ENCODE data around the gene UCHL5.

The UCHL5 gene

GRCh38 chr1:192977089-192977706 is 82.0 kb downstream of the UCHL5 start:
- no peak overlapping the region for H3K4me3 ChIP-seq (ENCODE audit: low read length)
- no peak for DNase-seq (ENCODE audit: low read depth, low spot score)

- DNase-seq (ENCODE audit: low read depth, low spot score), result no peak
- H3K4me3 ChIP-seq (ENCODE audit: low read length), result no peak overlapping the region
These were observed 82.6 kb downstream of the UCHL5 start for GRCh38 chr1:192976576-192976975.

GRCh38 chr1:192974701-192975100 is 84.5 kb downstream of the UCHL5 start:
- DNase-seq (ENCODE audit: low read depth, low spot score), result no peak
- no peak overlapping the region for H3K4me3 ChIP-seq (ENCODE audit: low read length)

GRCh38 chr1:192973988-192974387 is 85.2 kb downstream of the UCHL5 start:
- no peak for DNase-seq (ENCODE audit: low read depth, low spot score)

GRCh38 chr1:192973202-192973601 is 86.0 kb downstream of the UCHL5 start:
- H3K4me3 ChIP-seq (ENCODE audit: low read length), result no peak overlapping the region
- DNase-seq (ENCODE audit: low read depth, low spot score), result no peak

More at GRCh38 chr1:192973988-192974387, 85.2 kb downstream of the UCHL5 start:
- H3K4me3 ChIP-seq (ENCODE audit: low read length), result no peak overlapping the region

GRCh38 chr1:192969091-192969490 is 90.1 kb downstream of the UCHL5 start:
- H3K4me3 ChIP-seq (ENCODE audit: low read length), result no peak overlapping the region
- no peak for DNase-seq (ENCODE audit: low read depth, low spot score)

- H3K4me3 ChIP-seq (ENCODE audit: low read length), result no peak overlapping the region
- DNase-seq (ENCODE audit: low read depth, low spot score), result no peak
These were observed 90.8 kb downstream of the UCHL5 start for GRCh38 chr1:192968323-192968722.

- no peak for DNase-seq (ENCODE audit: low read depth, low spot score)
- no peak overlapping the region for H3K4me3 ChIP-seq (ENCODE audit: low read length)
These were observed 91.3 kb downstream of the UCHL5 start for GRCh38 chr1:192967901-192968300.

- no peak overlapping the region for H3K4me3 ChIP-seq (ENCODE audit: low read length)
- DNase-seq (ENCODE audit: low read depth, low spot score), result no peak
These were observed 91.8 kb downstream of the UCHL5 start for GRCh38 chr1:192967211-192967877.

- no peak for DNase-seq (ENCODE audit: low read depth, low spot score)
- no peak overlapping the region for H3K4me3 ChIP-seq (ENCODE audit: low read length)
These were observed 93.1 kb downstream of the UCHL5 start for GRCh38 chr1:192966073-192966472.

- peak; percentile 35 for DNase-seq (ENCODE audit: low read depth, low spot score)
These were observed 96.3 kb downstream of the UCHL5 start for GRCh38 chr1:192962901-192963300.

More at GRCh38 chr1:192962901-192963300, 96.3 kb downstream of the UCHL5 start:
- no peak overlapping the region for H3K4me3 ChIP-seq (ENCODE audit: low read length)

Data from Jurkat, Clone E6-1 (cell line).